NCI-H2196 treated with DMSO at 0.1 percent for 48 hours (cell line): Measurements from ENCODE around the gene RUBCNL.
"Not testable (repeated sequence)": the region's sequence is repeated elsewhere in the genome, so short reads cannot be mapped to it uniquely, and the experiment has no call there.

Source experiments
- DNase-seq: peaks from one replicate; lab custom pipeline; 2025; ENCODE audit not compliant: unreplicated experiment; lab: John Stamatoyannopoulos, UW

The RUBCNL gene

GRCh38 chr13:46387064-46387851 is at the start of gene RUBCNL:
Gene RUBCNL (minus strand): TSS chr13:46387252. CDS start chr13:46372475, 14,777 bp downstream.
- DNase-seq = no peak

DNA sequence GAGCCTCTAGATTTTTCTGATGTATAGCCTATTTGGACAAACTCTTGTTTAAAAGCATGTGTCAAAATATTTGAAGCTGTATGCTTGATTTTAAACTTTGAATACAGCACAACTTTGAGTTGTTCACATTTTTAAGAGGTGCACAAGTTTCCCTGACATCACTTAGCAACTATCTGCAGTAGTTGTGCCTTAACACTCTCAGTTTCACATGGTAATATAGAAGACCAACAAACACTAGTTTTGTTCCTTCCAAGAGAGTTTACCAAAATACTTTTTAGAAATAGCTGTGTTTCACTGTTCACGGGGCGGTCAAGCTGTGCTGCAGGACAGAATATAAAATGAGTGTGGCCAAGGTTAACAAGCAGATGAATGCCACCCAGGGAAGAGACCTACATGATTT is 42.5 kb upstream of the RUBCNL start:
- not testable (repeated sequence) for DNase-seq

DNA sequence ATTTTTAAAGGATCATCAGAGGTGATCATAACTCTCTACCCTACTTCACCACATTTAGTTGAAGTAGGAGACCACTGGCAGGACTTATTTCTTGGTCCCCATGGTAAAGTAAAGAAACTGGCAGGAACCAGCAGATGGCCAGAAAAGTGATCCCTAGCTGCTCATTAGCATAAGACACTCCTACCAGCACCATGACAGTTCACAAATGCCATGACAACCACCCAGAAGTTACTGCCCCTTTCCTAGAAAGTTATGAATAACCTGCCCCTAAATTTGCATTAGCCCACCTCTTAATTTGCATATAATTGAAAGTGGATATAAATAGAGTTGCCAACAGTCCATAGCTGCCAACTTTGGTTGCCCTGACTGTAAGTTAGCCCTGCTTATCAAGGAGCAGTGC is 18.4 kb upstream of the RUBCNL start:
- DNase-seq = no peak

DNA sequence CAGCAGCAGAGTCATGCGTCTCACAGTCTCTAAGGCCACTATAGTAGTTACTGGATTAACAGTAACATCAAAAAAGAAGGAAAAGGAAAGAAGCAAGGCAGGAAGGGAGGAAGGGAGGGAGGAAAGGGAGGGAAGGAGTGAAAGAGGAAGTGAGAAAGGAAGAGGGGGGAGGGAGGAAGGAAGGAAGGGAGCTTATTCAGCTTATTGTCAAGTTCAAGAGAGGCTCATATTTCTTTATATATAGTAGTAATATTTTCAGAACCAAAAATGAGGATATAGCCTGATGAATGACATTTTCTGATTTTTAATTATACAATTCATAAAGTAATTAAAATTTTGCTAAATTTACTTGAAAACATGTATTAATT is 17.7 kb upstream of the RUBCNL start:
- no peak for DNase-seq

GRCh38 chr13:46403851-46404732 is 17.0 kb upstream of the RUBCNL start:
- DNase-seq = no peak

GRCh38 chr13:46402178-46402577 is 15.1 kb upstream of the RUBCNL start:
- DNase-seq = no peak

DNA sequence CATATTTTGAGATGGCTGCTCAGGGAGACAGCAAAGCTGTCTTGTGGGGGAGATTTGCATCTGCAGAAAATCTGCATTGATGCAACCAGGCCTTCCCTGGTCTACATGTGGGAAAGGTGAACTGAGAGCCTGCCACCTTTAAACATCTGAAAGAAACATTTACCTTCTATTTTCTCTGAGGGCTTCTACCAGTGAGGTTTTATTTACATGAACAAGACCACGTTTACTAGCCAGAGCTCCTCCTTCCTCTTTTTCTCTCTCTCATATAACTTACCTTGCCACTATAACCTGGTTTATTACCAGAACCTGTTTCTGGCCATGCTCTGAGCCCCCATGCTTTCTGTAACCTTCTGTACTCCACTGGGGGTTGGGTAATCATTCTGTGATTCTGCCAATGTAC is 14.4 kb upstream of the RUBCNL start:
- DNase-seq = no peak

DNA sequence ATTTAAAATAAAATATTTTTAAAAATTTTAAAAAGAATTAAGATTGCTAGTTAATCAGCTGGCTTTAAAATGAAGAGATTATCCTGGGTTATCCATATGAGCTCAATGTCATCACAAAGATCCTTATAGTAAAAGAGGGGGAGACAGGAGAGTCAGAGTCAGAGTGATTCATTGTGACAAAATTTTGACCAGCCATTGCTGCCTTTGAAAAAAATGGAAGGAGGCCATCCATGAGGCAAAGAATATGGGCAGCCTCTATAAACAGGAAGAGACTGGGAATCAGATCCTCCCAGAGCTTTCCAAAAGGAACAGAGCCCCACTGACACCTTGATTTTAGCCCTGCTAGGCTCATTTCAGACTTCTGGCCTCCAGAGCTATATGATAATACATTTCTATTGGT is 9.3 kb upstream of the RUBCNL start:
- DNase-seq = no peak

DNA sequence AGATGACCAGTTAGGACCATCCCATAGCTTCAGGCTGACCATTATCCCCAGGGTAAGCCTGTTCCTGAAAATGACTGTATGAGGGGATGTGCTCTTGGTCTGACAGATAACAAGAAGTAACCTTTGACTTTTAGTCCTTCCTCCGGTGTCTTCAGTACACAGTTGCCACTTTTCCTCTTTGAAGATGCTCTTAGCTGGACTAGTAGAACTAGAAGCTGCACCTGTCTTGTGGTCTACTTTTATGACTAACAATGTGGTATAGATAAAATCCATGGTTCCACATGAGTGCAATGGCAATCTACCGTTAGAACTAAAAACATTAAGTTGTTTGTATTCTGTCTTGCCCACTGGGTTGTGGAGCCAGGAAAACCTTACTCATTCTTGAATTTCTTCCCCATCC is 5.9 kb upstream of the RUBCNL start:
- no peak for DNase-seq

DNA sequence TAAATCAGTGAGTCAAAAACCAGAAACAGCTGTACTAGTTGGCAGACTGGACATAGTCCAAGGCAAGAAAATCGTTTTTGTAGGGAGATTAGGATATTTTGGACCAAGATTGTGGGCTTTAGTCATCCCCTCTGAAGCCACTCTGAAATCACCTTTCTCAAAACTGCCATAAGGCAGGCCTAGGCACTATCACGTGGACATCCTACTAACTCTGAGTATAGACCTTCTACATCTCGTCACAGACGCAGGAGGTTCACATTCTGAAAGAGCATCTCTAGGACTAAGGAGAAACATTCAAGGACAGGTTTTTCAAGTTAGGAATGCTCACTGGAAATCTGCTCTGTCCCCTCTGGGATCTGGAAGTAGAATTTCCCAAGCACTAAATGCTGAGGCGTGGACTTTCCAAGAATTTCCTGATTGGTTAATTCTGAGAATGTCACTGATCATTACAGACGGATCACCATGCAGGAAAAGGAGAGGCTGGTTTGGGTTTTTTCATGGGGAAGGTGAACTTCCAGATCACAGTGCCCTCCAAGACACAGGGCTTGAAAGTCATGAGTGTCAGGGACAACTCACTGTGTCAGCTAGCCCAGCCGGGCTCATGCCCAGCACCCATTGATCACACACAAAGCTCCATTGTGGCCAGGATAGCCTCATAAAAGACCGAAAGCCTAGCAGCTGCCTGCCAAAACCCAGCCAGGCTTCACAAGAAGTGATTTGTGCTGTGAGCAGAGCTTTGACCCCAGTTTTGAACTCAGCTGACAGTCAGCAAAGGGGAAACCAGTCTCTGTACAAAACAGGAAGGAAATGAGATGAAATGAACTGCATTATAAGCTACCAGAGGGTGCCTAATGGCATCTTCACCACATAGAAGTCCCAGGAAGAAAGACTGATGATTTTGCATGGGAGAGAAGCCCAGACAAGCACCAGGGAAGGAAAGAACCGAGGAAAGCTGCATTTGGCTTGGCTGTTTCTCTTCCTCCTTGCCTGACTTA is 2.7 kb upstream of the RUBCNL start:
- no peak for DNase-seq

DNA sequence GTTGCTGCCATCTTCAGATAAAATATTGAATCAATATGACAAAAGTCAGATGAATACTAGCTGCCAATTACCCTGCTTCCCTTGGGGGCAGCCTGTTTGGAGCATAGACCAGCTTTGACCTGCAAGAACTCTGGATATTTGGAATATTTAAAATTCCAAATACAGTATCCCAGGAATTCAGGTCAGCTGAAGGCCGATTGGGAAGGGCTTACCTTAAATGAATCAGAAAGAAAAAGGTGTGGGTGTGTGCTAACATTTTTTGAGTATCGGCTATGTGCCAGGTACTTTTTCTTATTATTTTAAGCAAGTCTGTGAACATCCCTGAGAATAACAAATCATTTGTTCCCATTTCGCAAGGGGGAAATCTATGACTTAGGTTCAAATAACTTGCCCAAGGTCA is 1.8 kb upstream of the RUBCNL start:
- DNase-seq = no peak

GRCh38 chr13:46388308-46388707 is 1.3 kb upstream of the RUBCNL start:
- no peak for DNase-seq

DNA sequence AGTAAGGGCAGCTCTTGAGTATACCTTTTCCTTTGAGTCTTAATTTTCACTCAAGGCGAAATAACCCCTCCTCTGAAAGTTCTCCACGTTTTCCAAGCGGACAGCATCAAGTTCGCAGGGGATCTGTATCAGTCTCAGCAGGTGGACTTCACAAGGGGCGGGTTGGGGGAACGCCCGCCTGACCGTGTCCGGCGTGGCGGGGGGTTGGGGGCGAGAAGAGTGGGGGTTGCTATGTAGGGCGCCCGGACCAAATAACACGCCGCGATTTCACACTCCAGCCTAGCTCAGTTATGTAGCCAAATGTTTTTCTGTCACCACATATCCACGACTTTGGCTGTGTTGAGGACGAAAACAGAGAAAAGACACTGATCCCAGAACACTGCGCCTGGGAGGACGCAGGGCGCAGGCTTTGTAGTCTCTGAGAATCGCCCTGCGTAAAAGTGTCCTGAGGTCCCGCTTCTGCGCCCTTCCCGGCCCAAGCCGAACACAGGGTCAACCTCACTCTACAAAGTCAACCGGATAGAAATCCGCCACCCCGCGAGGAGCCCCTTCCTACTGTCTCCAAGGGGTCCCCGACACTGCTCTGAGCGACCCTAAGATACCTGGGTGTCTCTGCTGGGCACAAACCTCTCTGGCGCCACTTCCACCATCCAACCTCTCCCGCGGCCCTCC is 524 bp downstream of the RUBCNL start:
- DNase-seq = no peak

DNA sequence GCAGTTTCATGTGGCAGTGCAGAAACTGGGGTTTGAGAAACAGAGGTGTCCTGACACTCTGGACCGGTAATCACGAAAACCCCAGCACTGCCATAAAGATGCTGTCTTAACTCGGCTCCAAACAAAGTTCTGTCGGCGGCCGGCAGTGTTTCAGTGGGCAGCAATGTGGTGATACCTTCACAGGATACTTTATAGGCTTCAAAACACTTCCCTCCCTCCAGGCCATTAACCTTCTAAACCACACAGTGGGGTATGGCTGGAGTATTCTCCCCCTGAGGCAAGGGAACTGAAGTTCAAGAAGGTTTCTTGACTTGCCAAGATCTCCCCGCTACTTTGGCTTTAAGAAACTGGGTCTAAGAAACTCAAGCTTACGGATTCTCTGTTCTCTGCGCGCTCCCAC is 1.1 kb downstream of the RUBCNL start:
- no peak for DNase-seq

GRCh38 chr13:46383383-46383782 is 3.7 kb downstream of the RUBCNL start:
- DNase-seq = no peak

DNA sequence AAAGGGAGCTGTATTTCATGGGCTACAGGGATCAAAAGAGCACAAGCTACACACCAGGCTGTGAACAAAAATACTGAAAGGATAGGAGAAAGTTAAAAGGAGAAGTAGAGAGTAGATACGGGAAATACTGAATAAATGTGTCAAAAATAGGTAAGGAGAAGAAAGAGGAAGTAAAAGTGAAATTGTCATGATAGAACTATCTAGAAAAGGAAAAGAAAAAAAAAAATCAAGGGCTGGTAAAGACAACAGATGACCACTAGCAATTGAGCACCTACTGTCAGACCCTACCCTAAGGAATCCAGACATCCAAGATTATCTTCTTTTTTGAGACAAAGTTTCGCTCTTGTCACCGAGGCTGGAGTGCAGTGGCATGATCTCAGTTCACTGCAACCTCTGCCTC is 4.8 kb downstream of the RUBCNL start:
- DNase-seq = no peak

- DNase-seq = no peak
These were observed 6.8 kb downstream of the RUBCNL start for GRCh38 chr13:46380242-46380641.

DNA sequence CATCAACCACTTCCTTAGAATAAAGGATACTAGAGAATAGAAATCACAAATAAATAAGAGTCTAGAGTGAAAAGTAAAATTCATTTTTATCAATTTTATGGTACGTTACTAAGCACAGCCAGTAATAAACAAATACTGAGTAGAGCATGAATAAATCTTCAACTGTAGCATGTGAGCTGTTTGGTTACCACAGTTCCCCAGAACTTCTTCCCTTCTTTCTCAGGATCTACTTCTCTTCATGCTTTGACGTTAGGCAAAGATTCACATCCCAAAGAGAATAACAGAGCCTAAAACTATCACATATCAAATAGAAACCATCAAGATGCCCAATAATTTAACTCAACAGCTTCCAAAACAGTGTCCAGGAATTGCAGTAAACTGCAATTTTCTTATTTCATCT is 7.4 kb downstream of the RUBCNL start:
- no peak for DNase-seq

DNA sequence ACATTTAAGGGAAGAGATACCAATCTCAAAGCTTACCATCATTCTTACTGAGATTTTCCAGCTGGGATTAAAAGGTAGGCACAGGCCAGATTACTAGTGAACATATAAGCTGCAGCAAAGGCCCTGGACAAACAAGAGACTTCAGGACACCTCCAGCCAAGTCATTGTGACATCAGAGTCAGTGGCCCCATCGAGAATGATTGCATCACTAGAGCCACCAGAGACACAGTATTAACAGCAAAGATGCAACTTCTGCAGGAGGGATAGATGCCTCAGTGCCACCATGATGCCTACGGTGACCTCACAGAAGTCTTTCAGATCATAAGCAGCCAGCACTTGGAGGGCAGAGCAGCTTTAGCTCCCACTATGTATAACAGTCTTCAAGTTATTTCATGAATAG is 8.6 kb downstream of the RUBCNL start:
- DNase-seq = no peak

DNA sequence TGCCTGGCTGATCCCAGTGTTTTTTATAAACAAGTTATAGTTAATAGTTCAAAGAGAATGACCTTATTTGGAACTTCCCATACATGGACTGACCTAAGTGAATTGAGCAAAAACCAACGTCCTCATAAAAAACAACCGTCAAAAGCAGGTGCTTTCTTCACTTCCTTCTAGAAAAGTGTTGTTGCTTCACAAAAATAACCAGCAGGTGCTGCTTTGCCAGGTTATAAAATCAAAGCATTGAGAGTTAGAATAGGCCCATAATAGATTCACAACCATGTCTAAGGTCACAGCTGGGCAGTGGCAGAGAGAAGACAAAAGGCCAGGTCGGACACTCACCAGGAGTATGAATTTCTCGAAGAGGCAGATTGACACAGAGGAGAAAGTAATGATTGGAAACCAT is 9.5 kb downstream of the RUBCNL start:
- DNase-seq = no peak

DNA sequence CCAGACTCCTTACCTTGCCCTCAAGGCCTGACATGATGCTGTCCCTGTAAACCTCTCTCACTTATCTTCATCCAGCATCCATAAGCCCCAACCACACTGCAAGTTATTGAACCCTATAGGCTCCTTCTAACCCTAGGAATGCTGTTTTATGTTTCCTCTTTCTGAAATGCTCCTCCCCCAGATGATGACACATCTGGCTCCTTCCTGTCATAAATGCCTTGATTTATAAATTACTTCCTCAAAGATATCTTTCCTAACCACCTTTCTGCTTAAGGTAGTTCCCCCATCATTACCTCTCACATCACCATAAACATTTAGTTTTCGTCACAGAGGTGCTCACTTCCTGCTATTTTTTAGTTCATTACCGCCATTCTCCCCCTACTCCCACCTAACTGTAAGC is 12.3 kb downstream of the RUBCNL start:
- no peak for DNase-seq
